ENCODE results near the gene TMEM14C. TPM values are rescaled to one million over a fixed set of nuclear protein-coding genes. Genes with fewer than 3 reads are reported as not detected.
"Not testable (repeated sequence)": the region's sequence is repeated elsewhere in the genome, so short reads cannot be mapped to it uniquely, and the experiment has no call there.

Gene TMEM14C
- polyA plus RNA-seq, 1 donor from 2014 or later, result 124 TPM

DNA sequence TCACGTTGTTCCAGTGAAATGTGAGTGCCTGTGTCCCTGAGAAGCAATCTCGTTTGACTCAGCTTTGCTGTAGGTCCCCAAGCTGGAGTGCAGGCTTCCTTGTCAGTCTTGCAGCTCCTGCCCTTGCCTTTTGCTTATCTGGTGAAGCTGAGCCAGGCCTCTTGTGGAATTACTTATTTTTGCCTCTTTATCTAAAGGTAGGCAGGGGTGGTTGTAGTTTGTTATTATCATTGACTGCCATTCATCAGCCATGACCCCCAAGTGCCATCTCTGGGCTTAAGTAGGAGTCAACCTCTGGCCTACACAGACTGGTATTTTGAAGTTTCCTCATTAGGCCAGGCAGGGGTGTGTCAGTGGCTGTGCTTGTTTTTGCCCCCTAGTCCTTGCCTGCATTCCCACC is 26.9 kb downstream of the TMEM14C start:
- peaks cover 4% of the 10 kb centered on the region for H3K36me3 ChIP-seq (ENCODE audit: insufficient read depth, low read length)
- H3K9ac ChIP-seq (ENCODE audit: low read length), result no peak overlapping the region
- no peaks in the 10 kb centered on the region for H4K20me1 ChIP-seq (ENCODE audit: insufficient read depth)
- H3K27me3 ChIP-seq (ENCODE audit: insufficient read depth, low read depth, low read length), result no peaks in the 10 kb centered on the region
- no peaks in the 10 kb centered on the region for H3F3A ChIP-seq (ENCODE audit: insufficient read depth, low read length, poor library complexity, severe bottlenecking)
- no peak overlapping the region for H3K4me2 ChIP-seq (ENCODE audit: low read length)
- peak overlapping the region; percentile 82 for H3K4me3 ChIP-seq (ENCODE audit: low read length)
- no peaks in the 10 kb centered on the region for H3K9me3 ChIP-seq (ENCODE audit: low read length)
- H3K27ac ChIP-seq (ENCODE audit: low read length), result no peak overlapping the region
- H2AFZ ChIP-seq (ENCODE audit: low read depth, low read length), result no peak overlapping the region
- peaks cover 19% of the 10 kb centered on the region for H3K79me2 ChIP-seq (replicated peaks; ENCODE audit: insufficient read depth, low read length)
- TF ChIP-seq, protein P1, sequence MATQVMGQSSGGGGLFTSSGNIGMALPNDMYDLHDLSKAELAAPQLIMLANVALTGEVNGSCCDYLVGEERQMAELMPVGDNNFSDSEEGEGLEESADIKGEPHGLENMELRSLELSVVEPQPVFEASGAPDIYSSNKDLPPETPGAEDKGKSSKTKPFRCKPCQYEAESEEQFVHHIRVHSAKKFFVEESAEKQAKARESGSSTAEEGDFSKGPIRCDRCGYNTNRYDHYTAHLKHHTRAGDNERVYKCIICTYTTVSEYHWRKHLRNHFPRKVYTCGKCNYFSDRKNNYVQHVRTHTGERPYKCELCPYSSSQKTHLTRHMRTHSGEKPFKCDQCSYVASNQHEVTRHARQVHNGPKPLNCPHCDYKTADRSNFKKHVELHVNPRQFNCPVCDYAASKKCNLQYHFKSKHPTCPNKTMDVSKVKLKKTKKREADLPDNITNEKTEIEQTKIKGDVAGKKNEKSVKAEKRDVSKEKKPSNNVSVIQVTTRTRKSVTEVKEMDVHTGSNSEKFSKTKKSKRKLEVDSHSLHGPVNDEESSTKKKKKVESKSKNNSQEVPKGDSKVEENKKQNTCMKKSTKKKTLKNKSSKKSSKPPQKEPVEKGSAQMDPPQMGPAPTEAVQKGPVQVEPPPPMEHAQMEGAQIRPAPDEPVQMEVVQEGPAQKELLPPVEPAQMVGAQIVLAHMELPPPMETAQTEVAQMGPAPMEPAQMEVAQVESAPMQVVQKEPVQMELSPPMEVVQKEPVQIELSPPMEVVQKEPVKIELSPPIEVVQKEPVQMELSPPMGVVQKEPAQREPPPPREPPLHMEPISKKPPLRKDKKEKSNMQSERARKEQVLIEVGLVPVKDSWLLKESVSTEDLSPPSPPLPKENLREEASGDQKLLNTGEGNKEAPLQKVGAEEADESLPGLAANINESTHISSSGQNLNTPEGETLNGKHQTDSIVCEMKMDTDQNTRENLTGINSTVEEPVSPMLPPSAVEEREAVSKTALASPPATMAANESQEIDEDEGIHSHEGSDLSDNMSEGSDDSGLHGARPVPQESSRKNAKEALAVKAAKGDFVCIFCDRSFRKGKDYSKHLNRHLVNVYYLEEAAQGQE (IDR thresholded peaks at IDR 0.05; ENCODE audit: borderline replicate concordance), result no peak
- no peak for TF ChIP-seq EP300 (conservative IDR thresholded peaks at IDR 0.05; ENCODE audit: poor library complexity, severe bottlenecking)
- no peak for TF ChIP-seq TAF1 (IDR thresholded peaks at IDR 0.05; ENCODE audit: low read depth)
- no peak for TF ChIP-seq EZH2 (IDR thresholded peaks at IDR 0.05; ENCODE audit: borderline replicate concordance, insufficient read depth, low read length, poor library complexity, severe bottlenecking)
- TF ChIP-seq, protein P2, sequence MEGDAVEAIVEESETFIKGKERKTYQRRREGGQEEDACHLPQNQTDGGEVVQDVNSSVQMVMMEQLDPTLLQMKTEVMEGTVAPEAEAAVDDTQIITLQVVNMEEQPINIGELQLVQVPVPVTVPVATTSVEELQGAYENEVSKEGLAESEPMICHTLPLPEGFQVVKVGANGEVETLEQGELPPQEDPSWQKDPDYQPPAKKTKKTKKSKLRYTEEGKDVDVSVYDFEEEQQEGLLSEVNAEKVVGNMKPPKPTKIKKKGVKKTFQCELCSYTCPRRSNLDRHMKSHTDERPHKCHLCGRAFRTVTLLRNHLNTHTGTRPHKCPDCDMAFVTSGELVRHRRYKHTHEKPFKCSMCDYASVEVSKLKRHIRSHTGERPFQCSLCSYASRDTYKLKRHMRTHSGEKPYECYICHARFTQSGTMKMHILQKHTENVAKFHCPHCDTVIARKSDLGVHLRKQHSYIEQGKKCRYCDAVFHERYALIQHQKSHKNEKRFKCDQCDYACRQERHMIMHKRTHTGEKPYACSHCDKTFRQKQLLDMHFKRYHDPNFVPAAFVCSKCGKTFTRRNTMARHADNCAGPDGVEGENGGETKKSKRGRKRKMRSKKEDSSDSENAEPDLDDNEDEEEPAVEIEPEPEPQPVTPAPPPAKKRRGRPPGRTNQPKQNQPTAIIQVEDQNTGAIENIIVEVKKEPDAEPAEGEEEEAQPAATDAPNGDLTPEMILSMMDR (IDR thresholded peaks at IDR 0.05; ENCODE audit: poor library complexity, severe bottlenecking), result no peak
- no peak for TF ChIP-seq MXI1 (conservative IDR thresholded peaks at IDR 0.05; ENCODE audit: poor library complexity, severe bottlenecking)
- no peak for TF ChIP-seq RAD21 (conservative IDR thresholded peaks at IDR 0.05)
- TF ChIP-seq POLR2AphosphoS5 (IDR thresholded peaks at IDR 0.05), result no peak
- TF ChIP-seq SMC3 (conservative IDR thresholded peaks at IDR 0.05; ENCODE audit: poor library complexity), result no peak
- H3K9me2 ChIP-seq (ENCODE audit: insufficient read depth, low read length), result no peaks in the 10 kb centered on the region

DNA sequence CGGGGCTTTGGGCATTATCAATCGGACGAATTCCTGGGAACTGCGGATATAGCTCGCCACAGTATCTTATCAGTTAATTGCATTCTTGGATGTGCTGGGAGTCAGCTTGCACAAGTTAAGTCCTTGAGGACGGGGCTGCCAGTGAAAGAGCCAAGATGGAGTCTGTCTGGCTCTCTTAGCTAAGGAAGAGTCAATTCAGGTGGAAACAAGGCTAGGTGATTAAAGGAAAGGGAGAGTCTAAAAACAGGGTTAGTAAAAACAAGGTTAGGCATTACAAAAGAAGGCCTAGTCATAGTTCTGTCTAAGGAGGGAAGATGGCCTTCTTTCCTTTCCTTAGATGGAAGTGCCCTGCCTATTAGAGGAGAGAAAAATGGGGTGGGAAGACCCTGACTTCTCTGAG is 27.7 kb downstream of the TMEM14C start:
- not testable (repeated sequence) for H3K36me3 ChIP-seq (ENCODE audit: insufficient read depth, low read length)

DNA sequence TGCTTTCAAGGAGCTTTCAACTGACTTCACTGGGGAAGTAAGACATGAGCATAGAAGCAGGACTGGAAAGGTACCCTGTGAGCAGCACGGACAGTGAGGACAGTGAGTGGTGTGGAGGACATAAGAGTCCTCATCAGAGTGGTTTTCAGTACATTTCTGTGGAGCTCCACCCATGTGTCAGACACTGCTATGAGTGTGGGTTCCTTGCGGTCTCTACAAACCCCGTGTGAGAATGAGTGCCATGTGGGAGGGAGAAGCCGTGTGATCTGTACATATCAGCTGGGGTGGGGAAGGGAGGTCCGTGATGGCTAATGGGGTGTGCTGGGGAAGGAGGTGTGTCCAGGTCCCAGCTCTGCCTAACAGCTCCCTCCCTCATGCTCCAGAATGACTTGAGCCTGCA is 28.9 kb downstream of the TMEM14C start:
- not testable (repeated sequence) for H3K9me3 ChIP-seq (ENCODE audit: low read length); H2AFZ ChIP-seq (ENCODE audit: low read depth, low read length); H3K4me3 ChIP-seq (ENCODE audit: low read length); H3K9ac ChIP-seq (ENCODE audit: low read length); H3K27ac ChIP-seq (ENCODE audit: low read length); H3K9me2 ChIP-seq (ENCODE audit: insufficient read depth, low read length); H3K27me3 ChIP-seq (ENCODE audit: insufficient read depth, low read depth, low read length); H4K20me1 ChIP-seq (ENCODE audit: insufficient read depth); H3K4me2 ChIP-seq (ENCODE audit: low read length); H3F3A ChIP-seq (ENCODE audit: insufficient read depth, low read length, poor library complexity, severe bottlenecking)
- Histone ChIP-seq H3K36me3 (ENCODE audit: insufficient read depth, low read length) (peaks cover 13% of the 10 kb centered on the region), H3K79me2 (replicated peaks; ENCODE audit: insufficient read depth, low read length) (peaks cover 19% of the 10 kb centered on the region)

More for the DNA sequence above, 27.7 kb downstream of the TMEM14C start:
- not testable (repeated sequence) for H3K9me2 ChIP-seq (ENCODE audit: insufficient read depth, low read length); H3F3A ChIP-seq (ENCODE audit: insufficient read depth, low read length, poor library complexity, severe bottlenecking); H3K27ac ChIP-seq (ENCODE audit: low read length); H3K4me3 ChIP-seq (ENCODE audit: low read length); H3K27me3 ChIP-seq (ENCODE audit: insufficient read depth, low read depth, low read length); H2AFZ ChIP-seq (ENCODE audit: low read depth, low read length); H4K20me1 ChIP-seq (ENCODE audit: insufficient read depth); H3K9me3 ChIP-seq (ENCODE audit: low read length); H3K9ac ChIP-seq (ENCODE audit: low read length); H3K4me2 ChIP-seq (ENCODE audit: low read length)
- peaks cover 19% of the 10 kb centered on the region for H3K79me2 ChIP-seq (replicated peaks; ENCODE audit: insufficient read depth, low read length)

All from neural cell (in vitro differentiated cells).